AG08395 (cell line): ENCODE measurements around the gene ANXA2.

Source experiments
- DNase-seq: peaks from one replicate; pipeline ENCODE4 v3.0.0; 2012; ENCODE audit warnings: mixed read lengths, low spot score

The ANXA2 gene

DNA sequence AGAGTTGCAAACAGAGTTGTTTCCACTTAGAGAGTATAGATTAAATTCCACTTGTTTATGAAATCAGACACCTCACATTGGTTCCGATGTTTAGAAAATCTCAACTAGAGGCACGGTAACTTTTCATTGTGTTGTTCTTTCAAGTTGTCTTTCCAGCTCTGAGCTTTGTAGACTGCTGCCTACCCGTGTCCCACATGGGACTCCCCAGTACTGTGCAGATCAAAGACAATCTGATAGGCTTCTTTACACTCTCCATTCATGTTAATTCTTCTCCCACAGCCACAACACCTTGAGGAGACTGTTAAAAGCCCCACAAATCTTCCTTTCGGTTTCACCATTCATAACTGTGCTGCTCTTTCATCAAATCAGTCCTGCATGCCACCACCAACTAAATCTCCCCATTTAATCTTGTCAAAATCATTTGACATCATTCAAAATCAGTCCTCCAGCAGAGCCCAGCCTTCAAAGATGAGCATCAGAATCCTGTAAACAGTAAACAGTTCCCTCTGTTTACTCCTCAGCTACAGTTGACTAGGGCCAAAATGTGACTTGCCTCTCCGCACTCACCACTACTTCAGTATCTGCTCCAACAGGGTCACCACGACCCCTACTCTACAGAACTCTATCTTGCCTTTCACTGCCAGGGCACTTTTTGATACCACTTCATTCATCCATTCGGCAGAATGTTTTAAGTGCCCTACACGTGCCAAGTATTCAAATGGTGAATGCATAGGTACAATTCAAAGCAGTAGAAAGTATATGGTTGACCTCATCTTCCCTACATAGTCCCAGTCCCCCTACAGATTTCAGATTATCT, 8.3 kb downstream of the ANXA2 start:
- DNase-seq: no peak

GRCh38 chr15:60387321-60387720, 10.5 kb downstream of the ANXA2 start:
- DNase-seq: no peak

- no peak for DNase-seq
Observed at GRCh38 chr15:60386615-60387014, 11.2 kb downstream of the ANXA2 start.

DNA sequence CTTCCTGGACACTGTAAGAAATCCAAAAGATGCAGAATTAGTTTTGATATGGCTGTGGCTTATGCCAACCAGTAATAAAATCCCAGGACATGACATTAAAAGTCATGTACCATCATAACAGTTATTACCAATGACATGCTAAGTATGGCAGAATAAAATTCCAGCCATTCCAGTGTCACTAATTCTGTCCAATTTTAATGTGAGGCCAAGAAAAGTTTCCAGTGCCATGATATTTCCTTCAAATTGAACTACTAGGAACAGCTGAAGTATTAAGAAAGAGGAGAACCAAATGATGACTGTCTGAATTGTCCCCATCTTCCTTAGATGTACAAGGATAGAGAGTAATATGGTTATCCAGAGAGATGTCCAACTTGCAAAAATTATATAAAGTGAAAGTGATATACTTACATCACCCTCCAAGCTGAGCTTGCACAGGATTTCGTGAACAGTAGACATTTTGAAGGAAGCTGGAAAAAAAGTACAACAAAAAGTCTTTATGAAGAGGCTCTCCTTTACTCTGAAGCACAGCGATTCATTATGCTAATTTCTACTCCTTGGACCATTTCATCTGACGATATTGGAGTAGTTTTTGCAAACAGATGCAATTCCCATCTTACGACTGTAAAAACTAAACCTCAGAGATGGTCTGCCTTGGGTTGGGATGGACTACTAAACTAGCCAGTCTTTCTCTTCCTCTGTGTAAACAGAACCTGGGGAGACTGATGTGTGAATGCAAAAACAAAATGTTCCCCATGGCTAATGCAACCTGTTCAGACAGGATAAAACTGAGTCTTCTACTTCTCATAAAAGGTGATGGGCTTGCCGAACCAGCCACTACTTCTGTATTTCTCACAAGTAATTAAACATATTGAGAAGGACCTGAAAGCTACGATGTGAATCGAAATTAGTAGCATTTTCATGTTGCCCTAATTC, 11.9 kb downstream of the ANXA2 start:
- DNase-seq: no peak

- no peak for DNase-seq
Observed at GRCh38 chr15:60384526-60385126, 13.2 kb downstream of the ANXA2 start.

DNA sequence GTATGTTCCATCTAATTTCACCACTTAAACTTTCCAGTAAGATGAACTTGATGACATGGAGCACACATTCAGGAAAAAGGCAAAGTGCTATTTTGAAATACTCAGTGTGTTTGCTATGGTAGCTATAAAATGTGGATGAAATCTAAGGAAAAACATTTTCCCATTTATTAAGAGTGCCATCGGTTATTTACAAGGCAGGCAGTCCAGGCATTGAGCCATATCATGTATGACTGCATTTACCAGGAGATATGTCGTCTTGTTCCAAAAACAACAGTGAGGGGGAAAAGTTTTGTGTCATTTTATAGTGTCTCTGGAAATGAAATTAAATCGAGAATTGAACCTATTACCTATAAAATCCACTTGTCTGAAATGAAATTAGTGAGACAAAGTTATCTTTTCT, 13.7 kb downstream of the ANXA2 start:
- DNase-seq: no peak

DNA sequence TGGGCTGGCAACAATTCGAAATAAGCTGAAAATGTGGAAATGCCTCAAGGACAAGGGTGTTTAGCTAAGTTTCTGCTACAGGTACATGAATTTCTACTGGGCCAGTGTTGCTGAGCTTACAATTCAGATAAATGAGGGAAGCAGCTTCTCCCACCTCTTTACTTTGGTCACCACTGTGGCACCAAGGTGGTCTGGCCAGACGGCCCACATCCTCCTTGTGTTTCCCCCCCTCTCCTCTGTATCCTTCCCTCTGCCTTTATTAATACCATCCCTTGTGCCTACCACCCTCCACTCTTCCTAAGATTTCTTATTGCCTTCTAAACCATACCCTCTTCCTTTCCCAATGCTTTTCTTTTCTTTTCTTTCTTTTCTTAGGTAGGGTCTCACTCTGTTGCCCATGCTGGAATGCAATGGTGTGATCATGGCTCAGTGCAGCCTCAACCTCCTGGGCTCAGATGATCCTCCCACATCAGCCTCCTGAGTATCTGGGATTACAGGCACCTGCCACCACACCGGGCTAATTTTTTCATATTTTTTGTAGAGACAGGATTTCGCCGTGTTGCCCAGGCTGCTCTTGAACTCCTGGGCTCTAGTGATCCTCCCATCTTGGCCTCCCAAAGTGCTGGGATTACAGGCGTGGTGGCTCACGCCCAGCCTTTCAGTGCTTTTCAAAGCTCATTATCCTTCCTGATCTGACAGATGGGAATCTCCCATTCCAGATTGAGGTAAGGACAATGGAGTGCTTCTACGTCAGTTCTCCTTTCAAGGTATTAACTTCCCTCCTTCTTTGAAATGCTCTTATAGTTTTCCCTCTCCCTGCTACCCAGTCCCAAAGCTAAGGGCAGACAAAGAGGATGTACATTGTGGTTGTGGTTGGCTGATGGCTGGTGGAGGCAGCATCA, 14.8 kb downstream of the ANXA2 start:
- DNase-seq: no peak

DNA sequence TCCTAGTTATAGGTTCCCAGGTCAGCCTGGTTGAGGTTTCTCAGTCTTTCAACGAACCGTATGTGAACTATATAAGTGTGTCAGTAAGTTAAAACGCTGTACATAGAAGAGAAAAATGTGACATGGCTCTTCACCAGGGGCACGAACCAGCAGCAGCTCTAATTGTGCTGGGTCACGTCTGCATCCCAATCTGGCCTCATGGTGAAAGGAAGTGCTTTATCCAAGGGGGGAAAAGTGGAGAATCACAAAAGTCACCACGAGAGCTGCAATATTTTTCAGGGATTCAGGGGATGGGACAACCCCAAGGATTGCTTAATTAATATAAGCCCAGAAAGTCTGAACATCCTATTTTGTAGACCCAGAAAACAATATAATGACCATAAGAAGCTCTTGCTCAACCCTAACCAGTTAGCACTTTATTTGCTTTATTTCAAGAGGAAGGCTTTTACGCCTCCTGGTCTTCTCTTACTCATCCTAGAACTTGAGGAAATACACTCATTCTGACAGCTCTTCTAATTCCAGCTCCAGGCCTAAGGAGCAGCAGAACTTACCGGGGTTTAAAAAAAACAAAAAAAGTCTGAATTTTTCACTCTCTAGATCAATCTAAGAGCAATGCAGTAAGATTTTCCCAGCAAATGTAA, 16.5 kb downstream of the ANXA2 start:
- no peak for DNase-seq

- peak; percentile 80 for DNase-seq
Observed at GRCh38 chr15:60379525-60380274, 18.1 kb downstream of the ANXA2 start.

DNA sequence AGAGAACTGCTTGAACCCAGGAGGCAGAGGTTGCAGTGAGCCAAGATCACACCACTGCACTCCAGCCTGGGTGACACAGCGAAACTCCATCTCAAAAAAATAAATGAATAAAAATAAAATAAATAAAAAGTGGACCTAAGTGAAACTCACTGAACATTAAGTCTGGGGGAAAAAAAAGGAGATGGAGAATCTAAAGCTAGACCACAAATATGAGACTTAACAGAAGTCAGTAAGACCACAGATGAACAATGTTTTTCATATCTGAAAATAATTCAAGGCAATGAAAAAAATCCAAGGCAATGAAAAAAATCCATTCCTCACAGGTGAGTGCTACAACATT, 18.6 kb downstream of the ANXA2 start:
- no peak for DNase-seq

DNA sequence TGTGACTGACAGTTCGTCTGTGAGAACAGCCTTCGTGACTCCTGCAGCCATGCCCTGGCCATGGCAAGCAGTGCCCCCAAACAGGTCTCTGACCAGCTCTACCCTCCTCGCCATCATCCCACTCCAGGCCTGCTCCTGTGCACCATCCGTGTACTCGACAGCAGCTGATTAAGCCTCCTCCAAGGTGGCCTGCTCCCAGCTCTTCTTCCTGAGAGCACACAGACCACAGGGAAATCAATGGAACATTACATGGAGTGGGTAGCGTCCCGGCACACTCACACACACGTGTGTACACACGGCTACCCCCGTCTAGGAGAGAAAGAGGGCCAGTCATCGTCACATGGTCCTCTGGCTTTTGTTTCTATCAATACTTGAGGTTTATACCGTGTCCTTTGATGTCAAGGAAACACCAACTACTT, 21.1 kb downstream of the ANXA2 start:
- DNase-seq: no peak

DNA sequence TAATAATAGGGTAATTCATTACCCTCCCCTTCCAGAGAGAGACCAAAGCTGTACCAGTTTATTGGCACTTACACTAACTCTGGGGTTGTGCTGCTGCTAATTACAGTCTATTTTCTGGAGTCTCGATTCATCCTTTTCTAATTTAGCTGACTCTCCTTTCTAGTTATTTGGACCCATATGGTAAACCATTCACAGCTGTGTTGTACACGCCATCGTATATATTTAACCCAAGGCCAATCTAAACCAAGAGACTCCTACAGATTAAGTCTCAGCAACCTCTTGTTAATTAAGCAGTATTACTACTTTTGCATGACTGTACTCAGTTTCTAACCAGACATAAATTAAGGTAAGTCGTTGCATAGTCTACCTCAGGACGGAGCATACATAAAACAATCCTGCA, 22.5 kb downstream of the ANXA2 start:
- DNase-seq: no peak

- peak; percentile 69 for DNase-seq
Observed at GRCh38 chr15:60374628-60375081, 23.1 kb downstream of the ANXA2 start.

DNA sequence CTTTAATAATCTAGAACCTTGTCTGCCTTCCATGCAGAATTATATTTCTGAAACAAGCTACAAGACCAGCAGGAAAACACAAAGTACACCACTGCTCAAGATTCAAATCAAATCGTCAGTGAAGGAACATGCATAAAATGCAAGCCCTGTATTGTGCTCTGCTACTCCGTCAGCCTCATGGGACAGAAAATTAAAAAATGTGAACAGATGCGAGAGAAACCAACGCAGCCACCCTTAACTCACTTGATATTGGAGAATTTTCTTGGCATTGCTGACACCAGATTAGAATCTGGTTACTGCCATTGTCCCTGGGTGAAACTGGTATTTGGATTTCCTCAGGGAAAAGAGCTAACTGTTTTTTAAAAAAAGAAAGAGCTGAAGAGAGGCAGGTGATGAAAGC, 23.6 kb downstream of the ANXA2 start:
- DNase-seq: no peak

DNA sequence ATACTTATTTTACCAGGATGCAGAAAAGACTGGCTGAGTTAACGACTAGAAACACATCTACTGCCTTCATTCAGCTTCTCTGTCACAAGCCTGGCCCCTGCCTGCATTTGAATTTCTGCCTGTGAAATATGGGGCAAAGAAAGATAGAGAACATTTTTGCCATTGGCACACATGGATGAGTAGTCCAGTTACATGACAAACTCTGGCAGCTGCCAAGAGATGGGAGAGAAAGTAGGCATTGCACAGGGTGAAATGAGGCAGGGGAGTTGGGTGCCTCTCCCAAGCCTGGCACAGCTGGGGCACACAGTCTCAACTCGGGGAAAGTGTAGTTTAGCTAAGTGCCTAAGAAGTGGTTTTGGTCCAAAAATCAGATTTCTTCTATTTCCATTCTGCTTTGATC, 24.0 kb downstream of the ANXA2 start:
- no peak for DNase-seq

DNA sequence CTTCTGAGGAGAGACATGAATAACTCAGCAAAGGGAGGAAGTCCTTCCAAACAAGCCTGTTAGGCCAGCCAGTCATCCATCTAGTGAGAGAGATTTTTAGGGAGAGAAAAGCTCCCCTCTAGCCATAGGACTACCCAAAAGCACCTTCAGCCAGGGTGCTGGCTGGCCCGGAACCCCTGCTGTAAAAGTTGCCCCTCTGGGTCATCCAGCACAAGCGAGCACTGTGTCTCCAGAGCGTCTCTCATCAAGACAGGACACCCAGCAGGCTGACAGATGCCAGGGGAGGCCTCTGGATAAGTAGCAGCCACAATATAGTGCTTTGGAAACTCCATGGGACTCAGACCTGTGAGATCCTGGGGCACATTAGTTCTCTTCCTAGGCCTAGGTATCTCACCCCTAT, 24.5 kb downstream of the ANXA2 start:
- no peak for DNase-seq

DNA sequence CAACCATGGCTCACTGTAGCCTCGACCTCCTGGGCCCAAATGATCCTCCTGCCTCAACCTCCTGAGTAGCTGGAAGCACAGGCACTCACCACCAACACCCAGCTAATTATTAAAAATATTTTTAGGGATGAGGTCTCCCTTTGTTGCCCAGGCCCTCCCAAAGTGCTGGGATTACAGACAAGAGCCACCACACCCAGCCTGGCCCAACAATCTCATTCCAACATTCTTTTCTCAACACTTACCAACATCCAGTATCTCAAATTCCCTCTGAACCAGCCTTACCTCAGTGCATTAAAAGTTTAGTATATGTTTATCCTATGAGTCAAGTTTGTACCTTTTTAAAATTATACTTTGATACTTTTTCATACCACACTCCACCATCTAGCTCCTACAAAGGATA, 25.0 kb downstream of the ANXA2 start:
- no peak for DNase-seq

GRCh38 chr15:60372227-60372626, 25.6 kb downstream of the ANXA2 start:
- DNase-seq: no peak

DNA sequence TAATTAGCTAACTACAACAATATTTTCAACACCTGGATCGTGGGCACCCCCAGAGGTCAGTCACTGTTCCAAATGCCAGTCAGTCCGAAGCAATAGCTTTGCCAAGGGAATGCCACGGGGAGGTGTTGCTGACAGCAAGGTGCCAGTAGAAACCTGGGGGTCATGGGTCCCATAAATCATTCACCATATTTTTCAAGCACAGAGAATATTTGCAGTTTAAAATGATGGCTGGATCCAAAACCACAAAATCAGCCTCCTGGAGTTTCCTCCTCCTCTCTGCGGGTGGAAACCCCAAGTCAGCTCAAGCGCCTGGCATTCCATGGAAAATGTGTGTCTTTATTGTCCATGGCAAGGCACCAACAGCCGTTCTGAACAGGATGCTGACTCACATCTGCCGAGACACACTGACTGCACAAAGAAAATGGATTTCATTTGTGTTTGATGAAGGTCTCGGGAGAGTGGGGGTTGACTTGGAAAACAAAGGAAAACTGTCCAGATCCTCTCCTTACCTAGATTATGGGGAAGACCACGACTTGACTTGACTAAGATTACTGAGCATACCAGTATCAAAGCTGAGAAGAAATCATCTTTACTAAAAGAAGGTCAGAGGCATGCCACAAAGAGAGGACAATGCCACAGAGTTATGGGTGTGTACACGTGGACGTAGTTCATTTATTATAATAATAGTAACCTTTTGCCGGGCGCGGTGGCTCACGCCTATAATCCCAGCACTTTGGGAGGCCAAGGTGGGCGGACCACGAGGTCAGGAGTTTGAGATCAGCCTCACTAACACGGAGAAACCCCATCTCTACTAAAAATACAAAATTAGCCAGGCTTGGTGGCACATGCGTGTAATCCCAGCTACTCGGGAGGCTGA, 26.4 kb downstream of the ANXA2 start:
- peak; percentile 96 for DNase-seq

- DNase-seq: no peak
Observed at GRCh38 chr15:60370869-60371136, 27.0 kb downstream of the ANXA2 start.
